IMR-90 (cell line): ENCODE data around the gene POLR3B. TPM values are rescaled to one million over a fixed set of nuclear protein-coding genes. Genes with fewer than 3 reads are reported as not detected.

Source experiments
- ATAC-seq: fragments of 200-7000 bp; cut with Tn5 transposase; 2 replicates; pipeline ENCODE4 v1.9.1; 2020; ENCODE audit warnings: low read depth, mild to moderate bottlenecking, moderate library complexity
- BruUV-seq: library from RNA; stranded (reverse); fragments of 400-500 nt; replicated peaks from 2 replicates; lab custom pipeline; 2021; lab: Mats Ljungman, UMichigan
- CTCF ChIA-PET: fragments of 300-600 bp; formaldehyde crosslinking; extraction: SDS; loops from one replicate; lab custom pipeline; 2021; ENCODE audit warnings: antibody characterized with exemption; lab: Yijun Ruan, JAX
- POLR2A ChIA-PET: fragments of 300-600 bp; sonication (Branson Sonifier 250); formaldehyde crosslinking; loops from one replicate; lab custom pipeline; 2022; ENCODE audit warnings: antibody characterized with exemption; ENCODE audit not compliant: unreplicated experiment; lab: Charles Lee
- DNase-seq: peaks from one replicate; pipeline ENCODE4 v3.0.0; 2013
- H2AFZ ChIP-seq: replicated peaks from 2 replicates; pipeline ENCODE3; 2013; ENCODE audit warnings: low read length, mild to moderate bottlenecking; ENCODE audit not compliant: poor library complexity
- H2AK5ac ChIP-seq: 2 replicates; pipeline ENCODE4 v1.6.1; 2013; ENCODE audit warnings: low read depth, low read length, inconsistent platforms
- H2AK9ac ChIP-seq: replicated peaks from 2 replicates; pipeline ENCODE3; 2013; ENCODE audit warnings: mild to moderate bottlenecking, low read depth, low read length, moderate library complexity; ENCODE audit not compliant: poor library complexity
- H2BK120ac ChIP-seq: 2 replicates; pipeline ENCODE4 v1.6.1; 2013; ENCODE audit warnings: low read depth, low read length, inconsistent platforms
- H2BK15ac ChIP-seq: 3 replicates; pipeline ENCODE4 v1.6.1; 2013; ENCODE audit warnings: low read depth, low read length, inconsistent platforms
- H2BK20ac ChIP-seq: 2 replicates; pipeline ENCODE4 v1.6.1; 2013; ENCODE audit warnings: low read depth, mild to moderate bottlenecking, inconsistent platforms, low read length, moderate library complexity
- H2BK5ac ChIP-seq: 2 replicates; pipeline ENCODE4 v1.6.1; 2013; ENCODE audit warnings: mild to moderate bottlenecking, low read depth, low read length, inconsistent platforms; ENCODE audit not compliant: poor library complexity, severe bottlenecking
- H3K14ac ChIP-seq: replicated peaks from 2 replicates; pipeline ENCODE4 v1.6.1; 2013; ENCODE audit warnings: low read depth, low read length, inconsistent platforms
- H3K18ac ChIP-seq: 2 replicates; pipeline ENCODE4 v1.6.1; 2013; ENCODE audit warnings: low read depth, low read length, control low read depth
- H3K23ac ChIP-seq: 2 replicates; pipeline ENCODE4 v1.6.1; 2013; ENCODE audit warnings: low read depth, low read length, inconsistent platforms
- H3K27ac ChIP-seq: 2 replicates; pipeline ENCODE4 v1.5.1; 2013; ENCODE audit warnings: mild to moderate bottlenecking, control low read depth, low read length; ENCODE audit not compliant: insufficient read depth
- H3K27me3 ChIP-seq: 2 replicates; pipeline ENCODE4 v1.6.1; 2013; ENCODE audit warnings: low read length; ENCODE audit not compliant: control insufficient read depth, insufficient read depth
- H3K36me3 ChIP-seq: 2 replicates; pipeline ENCODE4 v1.6.1; 2013; ENCODE audit warnings: low read length, mixed read lengths; ENCODE audit not compliant: control insufficient read depth, insufficient read depth
- H3K4ac ChIP-seq: 2 replicates; pipeline ENCODE4 v1.6.1; 2013; ENCODE audit warnings: low read depth, low read length, inconsistent platforms
- H3K4me1 ChIP-seq: 2 replicates; pipeline ENCODE4 v1.6.1; 2013; ENCODE audit warnings: low read length, mixed read lengths; ENCODE audit not compliant: control insufficient read depth, insufficient read depth
- H3K4me2 ChIP-seq: 2 replicates; pipeline ENCODE4 v1.6.1; 2013; ENCODE audit warnings: low read depth, mild to moderate bottlenecking, control low read depth, low read length, moderate library complexity
- H3K4me3 ChIP-seq: 2 replicates; pipeline ENCODE4 v1.5.1; 2013; ENCODE audit warnings: low read depth, mild to moderate bottlenecking, control low read depth, low read length, moderate library complexity; ENCODE audit not compliant: insufficient read depth
- H3K56ac ChIP-seq: 2 replicates; pipeline ENCODE4 v1.6.1; 2013; ENCODE audit warnings: low read length, inconsistent platforms; ENCODE audit not compliant: insufficient read depth; ENCODE audit errors: extremely low read depth
- H3K79me1 ChIP-seq, 2 experiments: 2 replicates each; pipeline ENCODE4 v1.6.1; 2013; ENCODE audit warnings: low read length in 2 of 2, inconsistent platforms in 1 of 2, low read depth in 1 of 2
- H3K9ac ChIP-seq: 2 replicates; pipeline ENCODE4 v1.6.1; 2013; ENCODE audit warnings: low read depth, low read length, control low read depth
- H3K9me1 ChIP-seq: 2 replicates; pipeline ENCODE4 v1.6.1; 2013; ENCODE audit warnings: low read length, inconsistent platforms; ENCODE audit not compliant: insufficient read depth
- H3K9me3 ChIP-seq: 2 replicates; pipeline ENCODE4 v1.6.1; 2013; ENCODE audit warnings: low read length; ENCODE audit not compliant: control insufficient read depth, insufficient read depth
- H4K20me1 ChIP-seq: 2 replicates; pipeline ENCODE4 v1.6.1; 2013; ENCODE audit warnings: low read length, inconsistent platforms; ENCODE audit not compliant: insufficient read depth
- H4K5ac ChIP-seq: 2 replicates; pipeline ENCODE4 v1.6.1; 2013; ENCODE audit warnings: mild to moderate bottlenecking, low read depth, low read length, control low read depth
- H4K8ac ChIP-seq, 2 experiments: 2 replicates each; pipeline ENCODE4 v1.6.1; 2013; ENCODE audit warnings: low read depth in 2 of 2, low read length in 2 of 2, control low read depth in 1 of 2, inconsistent platforms in 1 of 2
- H4K91ac ChIP-seq: 2 replicates; pipeline ENCODE4 v1.6.1; 2013; ENCODE audit warnings: low read depth, low read length, inconsistent platforms; ENCODE audit not compliant: insufficient read depth
- BHLHE40 ChIP-seq: fragments of 150-350 bp; IDR thresholded peaks from 2 replicates; pipeline ENCODE4 v1.6.1; 2016; ENCODE audit warnings: mild to moderate bottlenecking, low read depth, low read length
- CTCF ChIP-seq: conservative IDR thresholded peaks from 2 replicates; pipeline ENCODE4 v1.5.1; 2012; ENCODE audit warnings: mild to moderate bottlenecking, low read depth, low read length, improper control_type of control experiment
- ELK1 ChIP-seq: fragments of 150-350 bp; IDR thresholded peaks from 2 replicates; pipeline ENCODE4 v1.6.1; 2016; ENCODE audit warnings: low read depth, mild to moderate bottlenecking, low read length, moderate library complexity, borderline replicate concordance
- FOS ChIP-seq: fragments of 150-350 bp; IDR thresholded peaks from 2 replicates; pipeline ENCODE4 v1.6.1; 2016; ENCODE audit warnings: low read depth, low read length
- MAFK ChIP-seq: IDR thresholded peaks from 2 replicates; pipeline ENCODE4 v1.6.1; 2012; ENCODE audit warnings: low read depth, low read length, improper control_type of control experiment
- MAZ ChIP-seq: IDR thresholded peaks from 2 replicates; pipeline ENCODE4 v1.6.1; 2012; ENCODE audit warnings: low read depth, mild to moderate bottlenecking, low read length, improper control_type of control experiment, moderate library complexity, borderline replicate concordance
- MXI1 ChIP-seq: IDR thresholded peaks from 2 replicates; pipeline ENCODE4 v1.6.1; 2012; ENCODE audit warnings: low read depth, mild to moderate bottlenecking, low read length, moderate library complexity, borderline replicate concordance
- NFE2L2 ChIP-seq: fragments of 150-350 bp; IDR thresholded peaks from 2 replicates; pipeline ENCODE4 v1.6.1; 2016; ENCODE audit warnings: low read depth, mild to moderate bottlenecking, low read length
- POLR2A ChIP-seq: IDR thresholded peaks from 2 replicates; pipeline ENCODE4 v1.6.1; 2012; ENCODE audit warnings: mild to moderate bottlenecking, low read depth, low read length
- RAD21 ChIP-seq: IDR thresholded peaks from 2 replicates; pipeline ENCODE4 v1.6.1; 2012; ENCODE audit warnings: low read length, improper control_type of control experiment
- RCOR1 ChIP-seq: IDR thresholded peaks from 2 replicates; pipeline ENCODE4 v1.6.1; 2012; ENCODE audit warnings: mild to moderate bottlenecking, low read length, improper control_type of control experiment; ENCODE audit not compliant: insufficient replicate concordance
- SMC3 ChIP-seq: fragments of 150-350 bp; IDR thresholded peaks from 2 replicates; pipeline ENCODE4 v1.6.1; 2016; ENCODE audit warnings: low read depth, mild to moderate bottlenecking, antibody characterized with exemption, low read length, moderate library complexity
- USF2 ChIP-seq: fragments of 150-350 bp; IDR thresholded peaks from 2 replicates; pipeline ENCODE4 v1.6.1; 2017; ENCODE audit warnings: mild to moderate bottlenecking, antibody characterized with exemption, low read length, low read depth
- WGBS, 2 experiments: methylation state at CpG; one replicate each; pipeline versions ENCODE4 v1.1.5 to v1.1.7; 2013; ENCODE audit warnings: missing lambda C conversion rate in 2 of 2; ENCODE audit not compliant: insufficient read length in 1 of 2; ENCODE audit errors: extremely low coverage in 2 of 2; 5-methylcytosine and 5-hydroxymethylcytosine counted together
- dilution Hi-C: fragments of 300-500 bp; cut with HindIII; formaldehyde crosslinking; loops from one replicate; pipeline ENCODE4 v1.14.3; 2018; ENCODE audit warnings: low sequenced_read_pairs; ENCODE audit not compliant: unreplicated experiment
- in situ Hi-C: fragments of 300-500 bp; cut with MboI; formaldehyde crosslinking; loops from 3 replicates; pipeline ENCODE4 v1.14.3; 2019; ENCODE audit warnings: low sequenced_read_pairs, inconsistent platforms, mixed read lengths
- intact Hi-C: fragments of 100-400 bp; cut with micrococcal nuclease; formaldehyde crosslinking; loops from 2 replicates; pipeline ENCODE4 v1.10.0; 2022
- polyA plus RNA-seq, 3 experiments: library from polyadenylated mRNA; depleted of rRNA; stranded (reverse); fragments of >200 nt; gene quantifications; 2 replicates each; pipeline ENCODE4 v1.2.3, GENCODE V29; 2012; ENCODE audit warnings: low replicate concordance in 1 of 3
- total RNA-seq: library from RNA; depleted of rRNA; stranded (reverse); fragments of >200 nt; gene quantifications from 2 replicates; pipeline ENCODE4 v1.2.3, GENCODE V29; 2012

The POLR3B gene
- total and polyA plus RNA-seq, 2 of the 4 experiments (the other 2 are of a cell fraction), result 6.9 to 15.4 TPM

- dilution Hi-C loops, result no loop called here
- H3K4me2 ChIP-seq, result 0 out of 2 replicates have a peak overlapping the region, but pooled peaks have one; percentile 15
- peaks cover 8% of the 10 kb centered on the region for H3K36me3 ChIP-seq
- peak overlapping the region; percentile 17; the same call in 1 of the 2 replicates for H3K4ac ChIP-seq
- H4K8ac ChIP-seq, result peak overlapping the region in 1 of 2 experiments; percentile 19; a peak in 3 of 4 replicates
- peak overlapping the region; percentile 38; the same call in 1 of the 2 replicates for H2AK5ac ChIP-seq
- WGBS, 2 experiments, result 54% methylated on average over 4 of the region's 6 CpGs; no CpG with 5 or more reads in 1 of the 2 experiments
- no peak overlapping the region for H3K4me3 ChIP-seq
- BruUV-seq, result no TSS peak
- no peaks in the 10 kb centered on the region for H3K27me3 ChIP-seq
- POLR2A ChIA-PET, result interaction anchor here (0.5 to 1.1 kb wide), 3 partner anchors 12 to 1092 kb away, joined by 3 to 5 read pairs (median 4); partner anchors contain the start of gene POLR3B
- H3K4me1 ChIP-seq, result peaks cover 2% of the 10 kb centered on the region
- CTCF ChIA-PET, result interaction anchor here (1.1 to 1.2 kb wide), 2 partner anchors 9 to 12 kb away, joined by 3 to 4 read pairs; partner anchors contain the start of gene POLR3B
- 0 out of 2 replicates have a peak overlapping the region, but pooled peaks have one; percentile 27 for H3K14ac ChIP-seq
- H3K18ac ChIP-seq, result peak overlapping the region; percentile 56
- peak overlapping the region; percentile 50; the same call in 1 of the 2 replicates for H4K91ac ChIP-seq
- H4K5ac ChIP-seq, result no peak overlapping the region
- DNase-seq (peak; percentile 88), ATAC-seq (peak; percentile 98)
- peaks cover 2% of the 10 kb centered on the region; the same call in 1 of the 2 replicates for H3K9me1 ChIP-seq
- peak overlapping the region; percentile 37 for H2AFZ ChIP-seq
- H3K9ac ChIP-seq, result no peak overlapping the region; the same call in 1 of the 2 replicates
- peak overlapping the region; percentile 76 for H2BK20ac ChIP-seq
- H2BK5ac ChIP-seq, result peak overlapping the region; percentile 74
- intact Hi-C loops, result no loop called here
- H2BK120ac ChIP-seq, result peak overlapping the region; percentile 53
- H3K27ac ChIP-seq, result peak overlapping the region; percentile 71
- H3K79me1 ChIP-seq, result no peaks in the 10 kb centered on the region; a peak in 1 of 4 replicates
- 0 out of 2 replicates have a peak overlapping the region, but pooled peaks have one; percentile 8 for H3K56ac ChIP-seq
- H3K9me3 ChIP-seq, result no peaks in the 10 kb centered on the region
- no peak overlapping the region for H3K23ac ChIP-seq
- H2BK15ac ChIP-seq, result peak overlapping the region; percentile 32; the same call in 1 of the 3 replicates
- in situ Hi-C loops, result loop anchor here (25.0 kb wide), 1 partner anchor 957 kb away; no protein-coding TSS in a partner anchor
- no peaks in the 10 kb centered on the region for H4K20me1 ChIP-seq
- H2AK9ac ChIP-seq, result no peak overlapping the region
- TF ChIP-seq SMC3 (no peak), RAD21 (no peak), RCOR1 (no peak), NFE2L2 (peak; percentile 86), FOS (peak; percentile 76), CTCF (no peak), MAZ (no peak), POLR2A (no peak), MAFK (peak; percentile 47; the same call in 1 of the 2 replicates), MXI1 (no peak), USF2 (no peak), ELK1 (no peak), BHLHE40 (no peak)
Measured at GRCh38 chr12:106369624-106370346, 12.2 kb downstream of the POLR3B start.
